Coronary artery (tissue), 2 donors: ENCODE data around the gene TRUB1.

Source experiments
- DNase-seq: peaks from one replicate; pipeline ENCODE4 v3.0.0-alpha.2; 2017; ENCODE audit warnings: low spot score
- H3K27ac ChIP-seq, 2 donors: fragments of 200-600 bp; sonication (generic); one replicate each; pipeline ENCODE4 v1.5.1; 2016 to 2019
- H3K4me3 ChIP-seq: fragments of 200-600 bp; sonication (generic); 2 replicates; pipeline ENCODE4 v1.5.1; 2016; ENCODE audit warnings: mild to moderate bottlenecking, moderate library complexity
- TF ChIP-seq, protein P1 (sequence below): fragments of 200-600 bp; sonication (generic); IDR thresholded peaks from one replicate; pipeline ENCODE4 v1.5.1; 2019; ENCODE audit warnings: antibody characterized with exemption

The TRUB1 gene

DNA sequence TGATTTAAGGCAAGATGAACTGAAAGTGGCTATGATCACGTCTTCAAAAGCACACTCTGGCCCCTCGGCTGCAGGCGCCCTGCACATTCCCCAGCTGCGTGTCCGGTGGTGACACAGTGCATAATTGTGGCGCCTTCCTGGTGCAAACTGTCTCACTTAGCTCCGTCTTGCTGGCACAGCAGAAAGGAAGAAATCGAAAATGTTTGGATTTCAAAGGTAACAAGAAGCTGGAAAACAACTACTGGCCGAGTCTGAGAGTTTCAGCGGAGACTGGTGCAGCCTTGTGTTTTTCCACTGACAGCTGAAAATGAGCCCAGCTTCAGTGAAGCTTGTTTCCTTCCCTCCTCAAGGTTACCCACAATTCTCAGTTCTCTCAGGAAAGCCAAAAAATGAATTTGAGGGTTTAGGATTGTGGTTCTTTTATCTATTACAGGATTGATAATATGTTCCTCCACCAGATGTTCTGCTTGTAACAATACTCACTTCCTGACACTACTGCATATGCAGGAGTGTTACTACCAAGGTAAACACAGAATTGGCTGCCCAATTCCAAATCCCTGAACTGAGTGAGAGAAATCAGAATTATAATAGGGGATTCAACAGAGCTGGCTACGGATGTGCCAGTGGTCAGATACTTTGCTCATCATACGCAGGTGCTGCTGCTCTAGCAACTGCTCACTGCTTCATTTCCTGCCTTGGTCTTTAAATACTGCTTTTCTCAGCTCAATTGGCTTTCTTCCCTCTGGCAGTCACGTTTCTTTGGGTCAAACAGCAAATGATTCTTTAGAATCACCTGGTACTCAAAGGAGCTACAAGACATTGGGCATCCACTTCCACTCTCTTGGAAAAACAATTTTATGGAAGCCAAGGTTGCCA is 63.7 kb downstream of the TRUB1 start:
- no peak for DNase-seq
- H3K27ac ChIP-seq: no peak overlapping the region
- H3K4me3 ChIP-seq: peak overlapping the region; percentile 31
- TF ChIP-seq, protein P1, sequence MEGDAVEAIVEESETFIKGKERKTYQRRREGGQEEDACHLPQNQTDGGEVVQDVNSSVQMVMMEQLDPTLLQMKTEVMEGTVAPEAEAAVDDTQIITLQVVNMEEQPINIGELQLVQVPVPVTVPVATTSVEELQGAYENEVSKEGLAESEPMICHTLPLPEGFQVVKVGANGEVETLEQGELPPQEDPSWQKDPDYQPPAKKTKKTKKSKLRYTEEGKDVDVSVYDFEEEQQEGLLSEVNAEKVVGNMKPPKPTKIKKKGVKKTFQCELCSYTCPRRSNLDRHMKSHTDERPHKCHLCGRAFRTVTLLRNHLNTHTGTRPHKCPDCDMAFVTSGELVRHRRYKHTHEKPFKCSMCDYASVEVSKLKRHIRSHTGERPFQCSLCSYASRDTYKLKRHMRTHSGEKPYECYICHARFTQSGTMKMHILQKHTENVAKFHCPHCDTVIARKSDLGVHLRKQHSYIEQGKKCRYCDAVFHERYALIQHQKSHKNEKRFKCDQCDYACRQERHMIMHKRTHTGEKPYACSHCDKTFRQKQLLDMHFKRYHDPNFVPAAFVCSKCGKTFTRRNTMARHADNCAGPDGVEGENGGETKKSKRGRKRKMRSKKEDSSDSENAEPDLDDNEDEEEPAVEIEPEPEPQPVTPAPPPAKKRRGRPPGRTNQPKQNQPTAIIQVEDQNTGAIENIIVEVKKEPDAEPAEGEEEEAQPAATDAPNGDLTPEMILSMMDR: no peak

DNA sequence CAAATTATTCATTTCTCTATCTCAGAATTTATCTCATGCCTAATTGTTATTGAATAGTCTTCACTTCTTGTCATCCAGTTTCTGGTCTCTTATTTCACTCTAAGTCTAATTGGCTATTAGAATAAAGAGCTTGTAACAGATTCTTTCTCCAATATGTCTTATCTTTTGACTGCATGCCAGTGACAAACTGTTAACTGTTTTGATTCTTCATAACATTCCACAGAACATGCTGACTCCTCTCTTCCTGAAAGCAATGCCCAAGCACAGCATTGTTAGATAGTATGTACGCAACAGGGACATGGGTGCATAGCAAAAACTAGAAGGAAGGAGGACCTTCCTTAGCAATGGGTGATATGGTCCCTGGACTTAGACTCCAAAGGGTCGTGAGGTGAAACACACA is 65.4 kb downstream of the TRUB1 start:
- Histone ChIP-seq H3K27ac (no peak overlapping the region), H3K4me3 (no peak overlapping the region)
- DNase-seq: no peak
- TF ChIP-seq, protein P1: no peak

DNA sequence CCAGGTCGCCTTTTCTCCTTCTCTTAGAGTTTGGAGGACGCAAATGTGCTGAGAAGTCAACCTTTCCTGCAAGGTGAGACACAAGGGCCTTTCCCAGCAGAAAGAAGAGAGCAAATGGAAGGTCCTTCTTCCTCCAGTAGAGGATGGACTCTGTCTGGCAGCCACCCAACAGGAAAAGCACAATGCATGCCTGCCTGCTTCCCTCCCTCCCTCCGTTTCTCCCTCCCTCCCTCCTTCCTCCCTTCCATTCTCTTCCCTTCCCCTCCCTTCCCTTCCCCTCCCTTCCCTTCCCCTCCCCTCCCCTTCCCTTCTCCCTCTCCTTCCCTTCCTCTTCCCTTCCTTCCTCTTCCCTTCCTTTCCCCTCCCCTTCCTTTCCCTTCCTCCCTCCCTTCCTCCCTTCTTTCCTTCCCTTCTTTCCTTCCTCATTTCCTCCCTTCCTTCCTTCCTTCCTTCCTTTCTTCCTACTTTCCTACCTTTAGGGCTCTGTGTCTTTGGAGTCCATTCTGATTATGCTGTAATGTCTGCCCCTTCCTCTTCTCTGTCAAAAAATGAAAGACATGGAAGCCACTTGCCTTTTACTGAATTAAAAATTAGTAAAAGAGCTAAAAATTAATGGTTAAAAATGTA is 66.4 kb downstream of the TRUB1 start:
- TF ChIP-seq, protein P1: no peak
- no peak for DNase-seq
- Histone ChIP-seq H3K27ac (no peak overlapping the region), H3K4me3 (no peak overlapping the region)

DNA sequence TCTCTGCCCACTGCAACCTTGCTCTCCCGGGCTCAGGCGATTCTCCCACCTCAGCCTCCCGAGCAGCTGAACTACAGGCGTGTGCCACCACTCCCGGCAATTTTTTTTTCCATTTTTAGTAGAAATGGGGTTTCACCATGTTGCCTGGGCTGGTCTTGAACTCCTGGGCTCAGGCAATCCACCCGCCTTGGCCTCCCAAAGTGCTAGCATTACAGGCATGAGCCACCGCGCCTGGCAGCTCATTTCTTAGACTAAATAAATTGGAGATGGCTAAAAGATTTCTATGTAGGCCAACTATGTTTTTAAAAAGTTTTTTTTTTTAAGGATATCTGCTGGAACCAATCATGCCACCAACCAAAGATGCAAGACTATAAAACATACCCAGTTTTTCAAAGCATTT is 67.8 kb downstream of the TRUB1 start:
- H3K4me3 ChIP-seq: no peak overlapping the region
- no peak overlapping the region for H3K27ac ChIP-seq
- DNase-seq: no peak
- TF ChIP-seq, protein P1: no peak

DNA sequence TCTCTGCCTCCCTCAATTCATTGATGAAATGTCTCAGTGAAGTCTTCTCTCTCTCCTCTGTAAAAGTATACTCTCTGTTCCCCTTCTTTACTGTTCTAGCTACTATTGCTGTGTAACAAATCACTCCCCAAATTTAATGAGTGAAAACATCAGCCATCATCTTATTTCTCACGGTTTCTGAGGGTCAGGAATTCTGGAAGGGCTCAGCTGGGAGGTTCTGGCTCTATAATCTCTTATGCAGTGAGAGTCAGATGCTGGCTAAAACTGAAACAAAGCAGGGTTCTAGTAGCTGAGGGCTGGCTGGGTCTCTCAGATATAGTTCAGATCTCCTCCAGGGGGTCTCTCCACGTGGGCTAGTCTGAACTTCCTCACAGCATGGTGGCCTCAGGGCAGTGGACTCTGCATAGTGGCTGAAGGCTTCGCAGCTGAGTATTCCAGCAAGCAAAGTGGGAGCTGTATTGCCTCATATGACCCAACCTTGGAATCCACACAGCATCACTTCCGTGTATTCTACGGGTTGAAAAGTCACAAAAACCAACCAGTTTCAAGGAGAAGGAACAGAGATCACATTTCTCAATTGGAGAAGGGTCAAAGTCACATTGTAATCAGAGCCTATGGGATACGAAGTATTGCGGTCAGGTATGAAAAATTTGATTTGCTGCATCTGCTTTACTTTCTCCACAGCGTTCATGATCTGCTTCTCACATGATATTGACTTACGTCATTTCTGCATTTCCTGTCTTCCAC is 80.4 kb downstream of the TRUB1 start:
- no peak for DNase-seq
- no peak overlapping the region for H3K27ac ChIP-seq
- no peak overlapping the region for H3K4me3 ChIP-seq
- TF ChIP-seq, protein P1: no peak

DNA sequence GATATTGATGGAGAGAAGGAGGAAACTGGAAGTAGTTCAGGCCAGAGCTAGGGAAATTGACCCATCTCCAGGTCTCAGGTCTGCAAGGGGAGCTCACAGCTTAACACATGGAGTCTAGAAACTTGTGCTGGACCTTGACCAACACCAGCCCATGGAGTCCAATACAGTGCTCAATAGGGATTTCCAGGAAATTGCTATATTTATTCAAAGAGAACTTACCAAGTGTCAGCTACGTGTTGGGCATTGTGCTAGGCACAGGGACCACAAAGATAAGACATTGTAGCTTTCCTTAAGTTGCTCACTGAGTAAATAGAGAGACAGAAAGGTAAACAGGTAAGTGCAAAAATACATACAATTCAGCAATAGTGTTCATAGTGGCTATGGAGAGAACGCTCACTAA is 82.5 kb downstream of the TRUB1 start:
- Histone ChIP-seq H3K27ac (no peak overlapping the region), H3K4me3 (no peak overlapping the region)
- TF ChIP-seq, protein P1: no peak
- DNase-seq: no peak
